BJ (cell line): ENCODE data around the gene CSNK1G2. TPM values are rescaled to one million over a fixed set of nuclear protein-coding genes. Genes with fewer than 3 reads are reported as not detected.

Experiments
- CTCF ChIA-PET: fragments of 350-600 bp; formaldehyde crosslinking; extraction: SDS; loops from one replicate; lab custom pipeline; 2021; ENCODE audit warnings: antibody characterized with exemption, inconsistent platforms; lab: Yijun Ruan, JAX
- POLR2A ChIA-PET: fragments of 300-600 bp; sonication (Branson Sonifier 250); formaldehyde crosslinking; extraction: SDS; loops from one replicate; lab custom pipeline; 2021; ENCODE audit warnings: antibody characterized with exemption; lab: Charles Lee
- DNase-seq: peaks from one replicate; pipeline ENCODE4 v3.0.0-alpha.2; 2011; ENCODE audit warnings: low read depth
- H3K27me3 ChIP-seq: 2 replicates; pipeline ENCODE4 v1.6.0; 2011; ENCODE audit warnings: low read length; ENCODE audit not compliant: control insufficient read depth, insufficient read depth
- H3K36me3 ChIP-seq: 2 replicates; pipeline ENCODE4 v1.5.1; 2011; ENCODE audit warnings: low read length; ENCODE audit not compliant: control insufficient read depth, insufficient read depth
- H3K4me3 ChIP-seq: 2 replicates; pipeline ENCODE4 v1.5.1; 2011; ENCODE audit warnings: low read depth, mild to moderate bottlenecking, control low read depth, low read length
- polyA plus RNA-seq: library from polyadenylated mRNA; depleted of rRNA; stranded (reverse); fragments of >200 nt; gene quantifications from 2 replicates; pipeline ENCODE4 v1.2.3, GENCODE V29; 2011
- TF ChIP-seq, protein P1 (sequence below): IDR thresholded peaks from 2 replicates; pipeline ENCODE4 v1.5.1; 2011; ENCODE audit warnings: low read depth, mild to moderate bottlenecking, control low read depth, inconsistent platforms, low read length, moderate library complexity; ENCODE audit not compliant: insufficient read depth

CSNK1G2 gene
- polyA plus RNA-seq, 1 experiment, result 48.1 TPM

DNA sequence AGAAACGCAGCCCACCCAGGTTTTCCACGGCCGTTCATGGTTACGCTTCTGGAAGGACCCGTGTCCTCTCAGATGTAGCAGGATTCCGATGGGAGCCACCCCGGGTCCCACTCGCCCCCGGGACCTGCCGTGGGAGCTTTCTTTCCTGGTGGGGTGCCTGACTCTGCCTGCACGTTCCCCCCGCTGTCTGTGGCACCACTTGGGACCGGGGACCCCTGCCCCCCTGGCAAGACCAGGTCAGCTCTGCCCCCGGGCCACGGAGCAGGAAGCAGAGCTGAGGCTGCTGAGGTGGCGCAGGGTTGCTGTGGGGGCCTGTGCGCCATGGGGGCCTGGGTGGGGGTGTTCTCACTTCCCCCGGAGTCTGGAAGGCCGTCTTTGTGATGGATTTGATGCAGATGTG, 12.1 kb downstream of the CSNK1G2 start:
- H3K4me3 ChIP-seq, result no peak overlapping the region
- ChIA-PET POLR2A (no interaction called here), CTCF (interaction anchor here (1.3 kb wide), 1 partner anchor 23 kb away, joined by 3 read pairs; no protein-coding TSS in a partner anchor)
- no peaks in the 10 kb centered on the region for H3K27me3 ChIP-seq
- TF ChIP-seq, protein P1, sequence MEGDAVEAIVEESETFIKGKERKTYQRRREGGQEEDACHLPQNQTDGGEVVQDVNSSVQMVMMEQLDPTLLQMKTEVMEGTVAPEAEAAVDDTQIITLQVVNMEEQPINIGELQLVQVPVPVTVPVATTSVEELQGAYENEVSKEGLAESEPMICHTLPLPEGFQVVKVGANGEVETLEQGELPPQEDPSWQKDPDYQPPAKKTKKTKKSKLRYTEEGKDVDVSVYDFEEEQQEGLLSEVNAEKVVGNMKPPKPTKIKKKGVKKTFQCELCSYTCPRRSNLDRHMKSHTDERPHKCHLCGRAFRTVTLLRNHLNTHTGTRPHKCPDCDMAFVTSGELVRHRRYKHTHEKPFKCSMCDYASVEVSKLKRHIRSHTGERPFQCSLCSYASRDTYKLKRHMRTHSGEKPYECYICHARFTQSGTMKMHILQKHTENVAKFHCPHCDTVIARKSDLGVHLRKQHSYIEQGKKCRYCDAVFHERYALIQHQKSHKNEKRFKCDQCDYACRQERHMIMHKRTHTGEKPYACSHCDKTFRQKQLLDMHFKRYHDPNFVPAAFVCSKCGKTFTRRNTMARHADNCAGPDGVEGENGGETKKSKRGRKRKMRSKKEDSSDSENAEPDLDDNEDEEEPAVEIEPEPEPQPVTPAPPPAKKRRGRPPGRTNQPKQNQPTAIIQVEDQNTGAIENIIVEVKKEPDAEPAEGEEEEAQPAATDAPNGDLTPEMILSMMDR, result no peak
- no peak for DNase-seq
- peaks cover 10% of the 10 kb centered on the region for H3K36me3 ChIP-seq

DNA sequence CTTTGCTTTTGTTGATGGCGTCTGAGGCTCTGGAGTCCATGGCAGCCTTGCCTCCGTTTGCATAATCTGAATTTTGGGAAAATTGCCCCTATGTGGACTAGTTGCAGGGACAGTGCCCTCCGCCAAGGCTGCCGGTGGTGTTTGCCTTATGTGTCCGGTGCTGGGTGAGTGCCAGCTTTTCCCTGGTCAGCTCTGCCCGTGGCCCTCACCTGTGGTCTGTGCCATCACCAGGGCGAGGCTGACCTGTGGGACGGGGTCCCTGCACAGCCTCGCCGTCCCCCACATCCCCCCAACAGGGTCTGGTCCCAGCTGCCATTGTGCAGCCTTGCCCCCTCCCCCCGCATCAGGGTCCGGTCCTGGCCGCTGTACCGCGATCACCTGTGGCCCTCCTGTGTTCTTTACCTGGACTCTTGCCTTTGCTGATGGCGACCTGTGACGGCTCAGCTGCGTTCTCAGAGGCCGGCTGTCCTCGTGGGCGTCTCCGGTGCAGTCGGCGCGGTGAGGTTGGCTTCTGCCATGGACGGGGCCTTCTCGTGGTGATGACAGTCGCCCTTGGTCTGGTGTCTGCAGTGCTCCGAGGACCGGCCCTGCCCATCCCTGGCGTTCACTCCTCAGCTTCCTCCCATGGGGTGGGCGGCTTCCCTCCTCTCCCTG, 12.6 kb downstream of the CSNK1G2 start:
- TF ChIP-seq, protein P1, result no peak

DNA sequence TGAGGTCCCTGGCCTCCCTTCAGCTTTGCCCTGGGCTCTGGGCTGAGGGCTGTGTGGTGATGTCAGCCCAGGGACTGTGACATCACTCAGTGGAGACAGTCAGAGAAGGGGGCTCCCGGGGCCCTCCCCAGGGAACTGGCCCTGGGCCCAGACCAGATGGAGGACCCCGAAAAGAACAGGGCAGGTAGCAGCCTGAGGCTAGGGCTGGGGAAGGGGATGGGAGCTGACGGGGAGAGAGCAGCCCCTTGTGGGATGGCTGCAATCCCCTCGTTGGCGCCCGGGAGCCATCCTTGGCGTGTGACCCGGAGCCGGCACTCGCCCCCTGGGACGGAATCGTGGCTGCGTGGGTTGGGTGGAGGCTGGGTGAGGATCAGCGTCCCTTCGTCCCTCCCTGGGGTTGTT, 13.6 kb downstream of the CSNK1G2 start:
- Histone ChIP-seq H3K36me3 (peaks cover 10% of the 10 kb centered on the region), H3K27me3 (no peaks in the 10 kb centered on the region), H3K4me3 (no peak overlapping the region)
- DNase-seq, result no peak
- TF ChIP-seq, protein P1, result no peak
- ChIA-PET POLR2A (no interaction called here), CTCF (interaction anchor here (0.7 to 1.2 kb wide), 2 partner anchors 11 to 25 kb away, joined by 3 to 5 read pairs; no protein-coding TSS in a partner anchor)

More for the DNA sequence above, 12.6 kb downstream of the CSNK1G2 start:
- Histone ChIP-seq H3K27me3 (no peaks in the 10 kb centered on the region), H3K36me3 (peaks cover 10% of the 10 kb centered on the region), H3K4me3 (no peak overlapping the region)
- POLR2A ChIA-PET, result no interaction called here
- no peak for DNase-seq
- CTCF ChIA-PET, result interaction anchor here (0.6 to 1.2 kb wide), 2 partner anchors 24 to 66 kb away, joined by 4 to 5 read pairs; no protein-coding TSS in a partner anchor

DNA sequence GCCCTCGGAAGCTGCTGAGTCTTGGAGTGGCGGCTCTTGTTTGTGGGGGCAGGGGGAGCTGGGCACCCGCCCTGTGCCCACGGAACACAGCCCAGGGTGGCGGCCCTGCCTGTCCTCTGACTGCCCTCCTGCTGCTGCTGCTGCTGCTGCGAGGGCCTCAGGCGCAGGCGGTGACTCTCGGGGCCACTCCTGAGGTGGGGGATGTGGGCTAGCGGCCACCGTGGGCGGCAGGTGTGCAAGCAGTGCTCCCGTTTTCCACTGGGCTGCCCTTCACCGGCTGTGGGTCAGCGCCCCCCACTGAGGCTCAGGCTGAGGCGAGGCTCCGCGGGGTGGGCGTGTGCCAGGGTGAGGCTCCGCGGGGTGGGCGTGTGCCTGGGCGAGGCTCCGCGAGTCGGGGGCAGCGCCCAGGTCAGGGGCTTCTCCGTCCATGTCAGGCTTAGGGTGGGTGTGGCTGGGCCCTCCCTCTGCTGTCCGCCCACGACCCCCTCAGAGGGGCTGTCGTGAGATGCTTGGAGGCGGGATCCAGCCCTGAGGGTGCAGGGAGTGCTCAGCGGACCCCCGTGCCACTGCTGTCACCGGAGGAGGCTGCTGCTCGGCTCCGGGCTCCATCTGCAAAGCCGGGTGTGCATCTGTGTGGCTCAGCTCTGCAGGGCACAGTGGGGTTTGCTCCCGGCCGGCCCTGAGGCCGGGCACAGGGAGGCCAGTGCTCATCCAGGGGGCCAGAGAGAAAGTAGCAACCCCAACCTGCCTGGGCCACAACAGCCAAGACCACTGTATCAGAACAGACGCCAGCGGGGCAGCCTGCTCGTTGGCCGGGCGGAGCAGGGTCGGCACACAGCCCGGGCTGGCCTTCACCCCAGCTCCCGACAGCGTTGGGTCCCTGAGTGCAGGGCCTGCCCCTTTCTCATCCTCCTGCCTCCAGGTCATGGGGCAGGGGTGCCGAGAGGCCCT, 14.5 kb downstream of the CSNK1G2 start:
- Histone ChIP-seq H3K27me3 (no peaks in the 10 kb centered on the region), H3K36me3 (peaks cover 8% of the 10 kb centered on the region), H3K4me3 (no peak overlapping the region)
- ChIA-PET CTCF (interaction anchor here (0.7 kb wide), 1 partner anchor 10 kb away, joined by 3 read pairs; no protein-coding TSS in a partner anchor), POLR2A (no interaction called here)
- no peak for DNase-seq
- TF ChIP-seq, protein P1, result no peak

DNA sequence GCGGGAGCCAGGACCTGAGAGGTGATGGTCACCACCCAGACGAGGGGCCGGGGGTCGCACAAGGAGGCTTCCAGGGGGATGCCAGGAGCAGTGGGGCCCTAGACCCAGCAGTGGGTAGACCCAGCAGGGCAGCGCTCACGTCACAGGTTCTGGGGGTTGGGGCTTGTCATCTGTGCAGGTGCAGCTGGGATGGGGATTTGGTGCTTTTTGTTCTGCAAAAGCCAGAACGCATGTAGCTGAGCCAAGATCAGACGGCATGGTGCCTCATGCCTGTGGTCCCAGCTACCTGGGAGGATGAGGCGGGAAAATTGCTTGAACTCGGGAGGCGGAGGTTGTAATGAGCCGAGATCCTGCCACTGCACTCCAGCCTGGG, 15.1 kb downstream of the CSNK1G2 start:
- CTCF ChIA-PET, result no interaction called here
- POLR2A ChIA-PET, result no interaction called here
- H3K27me3 ChIP-seq, result no peaks in the 10 kb centered on the region
- H3K4me3 ChIP-seq, result no peak overlapping the region
- no peak for DNase-seq
- H3K36me3 ChIP-seq, result peaks cover 8% of the 10 kb centered on the region
- TF ChIP-seq, protein P1, result no peak
